Measurements from ENCODE around the gene PAIP1.

The PAIP1 gene

GRCh38 chr5:43592363-43592762 is 35.5 kb upstream of the PAIP1 start:
- H3K36me3 ChIP-seq (ENCODE audit: insufficient read depth, low read length): no peaks in the 10 kb centered on the region
- no peak overlapping the region for H3K9ac ChIP-seq (ENCODE audit: low read depth, low read length)
- H3K4me3 ChIP-seq (ENCODE audit: low read depth in 1 of 2, low read length in 2 of 2): no peak overlapping the region
- no peaks in the 10 kb centered on the region for H3K27me3 ChIP-seq (ENCODE audit: insufficient read depth, low read length, poor library complexity)
- H4K20me1 ChIP-seq (ENCODE audit: insufficient read depth, low read length): no peaks in the 10 kb centered on the region
- H3K4me2 ChIP-seq (ENCODE audit: insufficient read depth, low read length): no peak overlapping the region
- no peaks in the 10 kb centered on the region for H3K79me2 ChIP-seq (ENCODE audit: insufficient read depth, low read length)
- ATAC-seq (ENCODE audit: insufficient read depth, low read depth) (no peak), DNase-seq (no peak)
- H3K4me1 ChIP-seq (ENCODE audit: insufficient read depth, low read length): no peaks in the 10 kb centered on the region
- TF ChIP-seq EZH2 (IDR thresholded peaks at IDR 0.05; ENCODE audit: borderline replicate concordance, low read depth, low read length, severe bottlenecking) (no peak), CTCF (IDR thresholded peaks at IDR 0.05; ENCODE audit: borderline replicate concordance, extremely low read depth, low read length, poor library complexity, severe bottlenecking) (no peak)
- H3K9me3 ChIP-seq (ENCODE audit: insufficient read depth, low read length, severe bottlenecking): no peaks in the 10 kb centered on the region
- H2AFZ ChIP-seq (ENCODE audit: low read depth, low read length): no peak overlapping the region
- no peak overlapping the region for H3K27ac ChIP-seq (ENCODE audit: low read length)

DNA sequence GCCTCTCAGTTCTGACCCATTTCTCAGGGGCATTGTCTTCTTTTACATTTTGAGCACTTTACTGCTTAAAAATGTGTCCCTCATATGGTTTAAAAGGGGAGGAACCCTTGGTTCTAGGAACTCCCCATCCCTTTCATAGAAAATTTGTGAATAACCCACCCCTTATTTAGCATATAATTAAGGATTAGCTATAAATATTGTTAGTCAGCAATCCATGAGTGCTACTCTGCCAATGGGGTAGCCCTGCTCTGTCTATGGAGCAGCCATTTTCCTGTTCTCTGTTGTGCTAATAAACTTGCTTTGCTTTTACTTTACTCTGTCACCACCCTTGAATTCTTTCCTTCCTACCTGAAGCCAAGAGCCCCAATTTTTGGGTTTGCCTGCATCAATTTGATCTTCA is 33.8 kb upstream of the PAIP1 start:
- no peak overlapping the region for H2AFZ ChIP-seq (ENCODE audit: low read depth, low read length)
- H3K27me3 ChIP-seq (ENCODE audit: insufficient read depth, low read length, poor library complexity): no peaks in the 10 kb centered on the region
- H3K4me3 ChIP-seq (ENCODE audit: low read depth in 1 of 2, low read length in 2 of 2): no peak overlapping the region
- H3K4me1 ChIP-seq (ENCODE audit: insufficient read depth, low read length): no peaks in the 10 kb centered on the region
- no peak for ATAC-seq (ENCODE audit: insufficient read depth, low read depth)
- H4K20me1 ChIP-seq (ENCODE audit: insufficient read depth, low read length): no peaks in the 10 kb centered on the region
- TF ChIP-seq CTCF (IDR thresholded peaks at IDR 0.05; ENCODE audit: borderline replicate concordance, extremely low read depth, low read length, poor library complexity, severe bottlenecking): no peak
- TF ChIP-seq EZH2 (IDR thresholded peaks at IDR 0.05; ENCODE audit: borderline replicate concordance, low read depth, low read length, severe bottlenecking): no peak
- H3K9me3 ChIP-seq (ENCODE audit: insufficient read depth, low read length, severe bottlenecking): no peaks in the 10 kb centered on the region
- no peak overlapping the region for H3K9ac ChIP-seq (ENCODE audit: low read depth, low read length)
- H3K36me3 ChIP-seq (ENCODE audit: insufficient read depth, low read length): no peaks in the 10 kb centered on the region
- DNase-seq: no peak
- no peak overlapping the region for H3K4me2 ChIP-seq (ENCODE audit: insufficient read depth, low read length)
- no peak overlapping the region for H3K27ac ChIP-seq (ENCODE audit: low read length)
- H3K79me2 ChIP-seq (ENCODE audit: insufficient read depth, low read length): no peaks in the 10 kb centered on the region

- no peak overlapping the region for H2AFZ ChIP-seq (ENCODE audit: low read depth, low read length)
- H3K9ac ChIP-seq (ENCODE audit: low read depth, low read length): no peak overlapping the region
- H3K36me3 ChIP-seq (ENCODE audit: insufficient read depth, low read length): no peaks in the 10 kb centered on the region
- ATAC-seq (ENCODE audit: insufficient read depth, low read depth) (no peak), DNase-seq (no peak)
- H3K4me1 ChIP-seq (ENCODE audit: insufficient read depth, low read length): no peaks in the 10 kb centered on the region
- no peaks in the 10 kb centered on the region for H3K79me2 ChIP-seq (ENCODE audit: insufficient read depth, low read length)
- no peaks in the 10 kb centered on the region for H4K20me1 ChIP-seq (ENCODE audit: insufficient read depth, low read length)
- H3K27me3 ChIP-seq (ENCODE audit: insufficient read depth, low read length, poor library complexity): no peaks in the 10 kb centered on the region
- no peak overlapping the region for H3K4me2 ChIP-seq (ENCODE audit: insufficient read depth, low read length)
- H3K27ac ChIP-seq (ENCODE audit: low read length): no peak overlapping the region
- TF ChIP-seq CTCF (IDR thresholded peaks at IDR 0.05; ENCODE audit: borderline replicate concordance, extremely low read depth, low read length, poor library complexity, severe bottlenecking) (no peak), EZH2 (IDR thresholded peaks at IDR 0.05; ENCODE audit: borderline replicate concordance, low read depth, low read length, severe bottlenecking) (no peak)
- H3K9me3 ChIP-seq (ENCODE audit: insufficient read depth, low read length, severe bottlenecking): no peaks in the 10 kb centered on the region
- no peak overlapping the region for H3K4me3 ChIP-seq (ENCODE audit: low read depth in 1 of 2, low read length in 2 of 2)
Observed at GRCh38 chr5:43589310-43589709, 32.4 kb upstream of the PAIP1 start.

DNA sequence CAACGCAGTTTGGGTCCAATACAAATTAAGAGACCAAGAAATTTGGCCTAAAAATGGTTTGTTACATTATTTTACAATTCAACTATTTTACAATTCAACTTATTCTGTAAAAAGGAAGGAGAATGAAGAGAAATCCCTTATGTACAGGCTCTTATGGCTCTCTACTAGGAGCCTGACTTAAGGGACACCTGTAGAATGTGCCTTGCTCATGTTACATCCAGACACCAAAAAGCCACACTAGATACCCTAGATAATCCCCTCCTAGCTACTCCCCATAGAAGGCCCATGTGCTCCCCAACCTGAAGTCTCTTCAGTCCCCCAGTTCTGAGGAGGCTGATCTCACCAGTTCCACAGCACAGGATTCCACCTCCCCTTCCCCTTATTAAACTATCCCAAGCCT is 32.0 kb upstream of the PAIP1 start:
- H3K9ac ChIP-seq (ENCODE audit: low read depth, low read length): no peak overlapping the region
- no peaks in the 10 kb centered on the region for H3K4me1 ChIP-seq (ENCODE audit: insufficient read depth, low read length)
- no peak for TF ChIP-seq CTCF (IDR thresholded peaks at IDR 0.05; ENCODE audit: borderline replicate concordance, extremely low read depth, low read length, poor library complexity, severe bottlenecking)
- TF ChIP-seq EZH2 (IDR thresholded peaks at IDR 0.05; ENCODE audit: borderline replicate concordance, low read depth, low read length, severe bottlenecking): no peak
- no peaks in the 10 kb centered on the region for H4K20me1 ChIP-seq (ENCODE audit: insufficient read depth, low read length)
- DNase-seq (no peak), ATAC-seq (ENCODE audit: insufficient read depth, low read depth) (no peak)
- no peak overlapping the region for H3K4me3 ChIP-seq (ENCODE audit: low read depth in 1 of 2, low read length in 2 of 2)
- no peak overlapping the region for H3K4me2 ChIP-seq (ENCODE audit: insufficient read depth, low read length)
- H3K79me2 ChIP-seq (ENCODE audit: insufficient read depth, low read length): no peaks in the 10 kb centered on the region
- no peaks in the 10 kb centered on the region for H3K27me3 ChIP-seq (ENCODE audit: insufficient read depth, low read length, poor library complexity)
- H3K27ac ChIP-seq (ENCODE audit: low read length): no peak overlapping the region
- H2AFZ ChIP-seq (ENCODE audit: low read depth, low read length): no peak overlapping the region
- H3K9me3 ChIP-seq (ENCODE audit: insufficient read depth, low read length, severe bottlenecking): no peaks in the 10 kb centered on the region
- no peaks in the 10 kb centered on the region for H3K36me3 ChIP-seq (ENCODE audit: insufficient read depth, low read length)
